IMR-90 (cell line): ENCODE measurements around the gene AOPEP. TPM values are rescaled to one million over a fixed set of nuclear protein-coding genes. Genes with fewer than 3 reads are reported as not detected.
"Not testable (repeated sequence)": the region's sequence is repeated elsewhere in the genome, so short reads cannot be mapped to it uniquely, and the experiment has no call there.

Experiments
- ATAC-seq: fragments of 200-7000 bp; cut with Tn5 transposase; 2 replicates; pipeline ENCODE4 v1.9.1; 2020; ENCODE audit warnings: low read depth, mild to moderate bottlenecking, moderate library complexity
- BruUV-seq: library from RNA; stranded (reverse); fragments of 400-500 nt; replicated peaks from 2 replicates; lab custom pipeline; 2021; lab: Mats Ljungman, UMichigan
- CTCF ChIA-PET: fragments of 300-600 bp; formaldehyde crosslinking; extraction: SDS; loops from one replicate; lab custom pipeline; 2021; ENCODE audit warnings: antibody characterized with exemption; lab: Yijun Ruan, JAX
- POLR2A ChIA-PET: fragments of 300-600 bp; sonication (Branson Sonifier 250); formaldehyde crosslinking; loops from one replicate; lab custom pipeline; 2022; ENCODE audit warnings: antibody characterized with exemption; ENCODE audit not compliant: unreplicated experiment; lab: Charles Lee
- DNase-seq: peaks from one replicate; pipeline ENCODE4 v3.0.0; 2013
- H2AFZ ChIP-seq: replicated peaks from 2 replicates; pipeline ENCODE3; 2013; ENCODE audit warnings: low read length, mild to moderate bottlenecking; ENCODE audit not compliant: poor library complexity
- H2AK5ac ChIP-seq: 2 replicates; pipeline ENCODE4 v1.6.1; 2013; ENCODE audit warnings: low read depth, low read length, inconsistent platforms
- H2AK9ac ChIP-seq: replicated peaks from 2 replicates; pipeline ENCODE3; 2013; ENCODE audit warnings: mild to moderate bottlenecking, low read depth, low read length, moderate library complexity; ENCODE audit not compliant: poor library complexity
- H2BK120ac ChIP-seq: 2 replicates; pipeline ENCODE4 v1.6.1; 2013; ENCODE audit warnings: low read depth, low read length, inconsistent platforms
- H2BK15ac ChIP-seq: 3 replicates; pipeline ENCODE4 v1.6.1; 2013; ENCODE audit warnings: low read depth, low read length, inconsistent platforms
- H2BK20ac ChIP-seq: 2 replicates; pipeline ENCODE4 v1.6.1; 2013; ENCODE audit warnings: low read depth, mild to moderate bottlenecking, inconsistent platforms, low read length, moderate library complexity
- H2BK5ac ChIP-seq: 2 replicates; pipeline ENCODE4 v1.6.1; 2013; ENCODE audit warnings: mild to moderate bottlenecking, low read depth, low read length, inconsistent platforms; ENCODE audit not compliant: poor library complexity, severe bottlenecking
- H3K14ac ChIP-seq: replicated peaks from 2 replicates; pipeline ENCODE4 v1.6.1; 2013; ENCODE audit warnings: low read depth, low read length, inconsistent platforms
- H3K18ac ChIP-seq: 2 replicates; pipeline ENCODE4 v1.6.1; 2013; ENCODE audit warnings: low read depth, low read length, control low read depth
- H3K23ac ChIP-seq: 2 replicates; pipeline ENCODE4 v1.6.1; 2013; ENCODE audit warnings: low read depth, low read length, inconsistent platforms
- H3K27ac ChIP-seq: 2 replicates; pipeline ENCODE4 v1.5.1; 2013; ENCODE audit warnings: mild to moderate bottlenecking, control low read depth, low read length; ENCODE audit not compliant: insufficient read depth
- H3K27me3 ChIP-seq: 2 replicates; pipeline ENCODE4 v1.6.1; 2013; ENCODE audit warnings: low read length; ENCODE audit not compliant: control insufficient read depth, insufficient read depth
- H3K36me3 ChIP-seq: 2 replicates; pipeline ENCODE4 v1.6.1; 2013; ENCODE audit warnings: low read length, mixed read lengths; ENCODE audit not compliant: control insufficient read depth, insufficient read depth
- H3K4ac ChIP-seq: 2 replicates; pipeline ENCODE4 v1.6.1; 2013; ENCODE audit warnings: low read depth, low read length, inconsistent platforms
- H3K4me1 ChIP-seq: 2 replicates; pipeline ENCODE4 v1.6.1; 2013; ENCODE audit warnings: low read length, mixed read lengths; ENCODE audit not compliant: control insufficient read depth, insufficient read depth
- H3K4me2 ChIP-seq: 2 replicates; pipeline ENCODE4 v1.6.1; 2013; ENCODE audit warnings: low read depth, mild to moderate bottlenecking, control low read depth, low read length, moderate library complexity
- H3K4me3 ChIP-seq: 2 replicates; pipeline ENCODE4 v1.5.1; 2013; ENCODE audit warnings: low read depth, mild to moderate bottlenecking, control low read depth, low read length, moderate library complexity; ENCODE audit not compliant: insufficient read depth
- H3K56ac ChIP-seq: 2 replicates; pipeline ENCODE4 v1.6.1; 2013; ENCODE audit warnings: low read length, inconsistent platforms; ENCODE audit not compliant: insufficient read depth; ENCODE audit errors: extremely low read depth
- H3K79me1 ChIP-seq, 2 experiments: 2 replicates each; pipeline ENCODE4 v1.6.1; 2013; ENCODE audit warnings: low read length in 2 of 2, inconsistent platforms in 1 of 2, low read depth in 1 of 2
- H3K9ac ChIP-seq: 2 replicates; pipeline ENCODE4 v1.6.1; 2013; ENCODE audit warnings: low read depth, low read length, control low read depth
- H3K9me1 ChIP-seq: 2 replicates; pipeline ENCODE4 v1.6.1; 2013; ENCODE audit warnings: low read length, inconsistent platforms; ENCODE audit not compliant: insufficient read depth
- H3K9me3 ChIP-seq: 2 replicates; pipeline ENCODE4 v1.6.1; 2013; ENCODE audit warnings: low read length; ENCODE audit not compliant: control insufficient read depth, insufficient read depth
- H4K20me1 ChIP-seq: 2 replicates; pipeline ENCODE4 v1.6.1; 2013; ENCODE audit warnings: low read length, inconsistent platforms; ENCODE audit not compliant: insufficient read depth
- H4K5ac ChIP-seq: 2 replicates; pipeline ENCODE4 v1.6.1; 2013; ENCODE audit warnings: mild to moderate bottlenecking, low read depth, low read length, control low read depth
- H4K8ac ChIP-seq, 2 experiments: 2 replicates each; pipeline ENCODE4 v1.6.1; 2013; ENCODE audit warnings: low read depth in 2 of 2, low read length in 2 of 2, control low read depth in 1 of 2, inconsistent platforms in 1 of 2
- H4K91ac ChIP-seq: 2 replicates; pipeline ENCODE4 v1.6.1; 2013; ENCODE audit warnings: low read depth, low read length, inconsistent platforms; ENCODE audit not compliant: insufficient read depth
- WGBS, 2 experiments: methylation state at CpG; one replicate each; pipeline versions ENCODE4 v1.1.5 to v1.1.7; 2013; ENCODE audit warnings: missing lambda C conversion rate in 2 of 2; ENCODE audit not compliant: insufficient read length in 1 of 2; ENCODE audit errors: extremely low coverage in 2 of 2; 5-methylcytosine and 5-hydroxymethylcytosine counted together
- dilution Hi-C: fragments of 300-500 bp; cut with HindIII; formaldehyde crosslinking; loops from one replicate; pipeline ENCODE4 v1.14.3; 2018; ENCODE audit warnings: low sequenced_read_pairs; ENCODE audit not compliant: unreplicated experiment
- in situ Hi-C: fragments of 300-500 bp; cut with MboI; formaldehyde crosslinking; loops from 3 replicates; pipeline ENCODE4 v1.14.3; 2019; ENCODE audit warnings: low sequenced_read_pairs, inconsistent platforms, mixed read lengths
- intact Hi-C: fragments of 100-400 bp; cut with micrococcal nuclease; formaldehyde crosslinking; loops from 2 replicates; pipeline ENCODE4 v1.10.0; 2022
- polyA plus RNA-seq, 3 experiments: library from polyadenylated mRNA; depleted of rRNA; stranded (reverse); fragments of >200 nt; gene quantifications; 2 replicates each; pipeline ENCODE4 v1.2.3, GENCODE V29; 2012; ENCODE audit warnings: low replicate concordance in 1 of 3
- total RNA-seq: library from RNA; depleted of rRNA; stranded (reverse); fragments of >200 nt; gene quantifications from 2 replicates; pipeline ENCODE4 v1.2.3, GENCODE V29; 2012

AOPEP gene
- total and polyA plus RNA-seq, 2 of the 4 experiments (the other 2 are of a cell fraction), result 34.9 to 38.7 TPM

GRCh38 chr9:94940296-94940695 is 213.8 kb downstream of the AOPEP start:
- H3K36me3 ChIP-seq, H3K9ac ChIP-seq, H3K9me3 ChIP-seq, H4K8ac ChIP-seq, CTCF ChIA-PET, BruUV-seq, intact Hi-C loops, POLR2A ChIA-PET, H3K56ac ChIP-seq, H4K5ac ChIP-seq, dilution Hi-C loops, H3K27me3 ChIP-seq, H2AFZ ChIP-seq, DNase-seq, H2AK9ac ChIP-seq, H3K27ac ChIP-seq, in situ Hi-C loops, H3K23ac ChIP-seq, H4K20me1 ChIP-seq, H3K4me3 ChIP-seq, ATAC-seq, H4K91ac ChIP-seq, H3K4me2 ChIP-seq: not testable (repeated sequence)
- 0 out of 2 replicates have a peak overlapping the region, but pooled peaks have one; percentile 18 for H3K14ac ChIP-seq
- peak overlapping the region; percentile 84; the same call in 1 of the 2 replicates for H3K18ac ChIP-seq
- peak overlapping the region; percentile 3 for H2BK5ac ChIP-seq
- peak overlapping the region; percentile 50; the same call in 1 of the 3 replicates for H2BK15ac ChIP-seq
- peaks cover 6 to 33% of the 10 kb centered on the region in 2 experiments; a peak in 3 of 4 replicates for H3K79me1 ChIP-seq
- H2BK20ac ChIP-seq, result peak overlapping the region; percentile 69
- peaks cover 35% of the 10 kb centered on the region for H3K4me1 ChIP-seq
- H2AK5ac ChIP-seq, result peak overlapping the region; percentile 74
- H3K4ac ChIP-seq, result peak overlapping the region; percentile 7; the same call in 1 of the 2 replicates
- WGBS, 2 experiments, result no CpG with 5 or more reads among the region's 6 CpGs
- H2BK120ac ChIP-seq, result peak overlapping the region; percentile 21; the same call in 1 of the 2 replicates
- peaks cover 20% of the 10 kb centered on the region for H3K9me1 ChIP-seq
